ENCODE measurements around the gene LTBP1.

The LTBP1 gene

GRCh38 chr2:33408109-33408508, 461.4 kb downstream of the LTBP1 start:
- Histone ChIP-seq H3K4ac (ENCODE audit: low read depth in 1 of 2, low read length in 2 of 2) (no peak overlapping the region), H3K36me3 (ENCODE audit: control insufficient read depth in 1 of 2, insufficient read depth in 2 of 2, low read depth in 1 of 2, low read length in 2 of 2) (no peaks in the 10 kb centered on the region), H3K23ac (ENCODE audit: low read length in 2 of 2) (no peak overlapping the region), H3K27ac (ENCODE audit: low read length, poor library complexity, severe bottlenecking) (no peak overlapping the region), H4K91ac (ENCODE audit: low read length) (no peak overlapping the region), H2AK5ac (ENCODE audit: low read length, severe bottlenecking) (no peak overlapping the region), H3K14ac (ENCODE audit: low read length in 2 of 2) (no peak overlapping the region), H4K8ac (ENCODE audit: low read length) (no peak overlapping the region), H2BK120ac (ENCODE audit: low read depth, low read length) (no peak overlapping the region), H3K18ac (ENCODE audit: low read depth in 1 of 2, low read length in 2 of 2) (no peak overlapping the region), H3K9ac (ENCODE audit: low read length) (no peak overlapping the region), H3K4me1 (ENCODE audit: control insufficient read depth, insufficient read depth, low read depth, low read length) (peaks cover 5% of the 10 kb centered on the region), H2BK15ac (ENCODE audit: low read depth, poor library complexity, severe bottlenecking) (no peak overlapping the region), H3K79me1 (replicated peaks; ENCODE audit: low read length, poor library complexity, severe bottlenecking) (no peaks in the 10 kb centered on the region), H2AFZ (ENCODE audit: low read depth, low read length) (no peak overlapping the region), H3K4me2 (ENCODE audit: low read length, poor library complexity, severe bottlenecking) (no peak overlapping the region), H3K9me3 (ENCODE audit: control insufficient read depth, low read length) (peaks cover 5% of the 10 kb centered on the region), H3K4me3 (ENCODE audit: insufficient read depth in 1 of 2, low read depth in 1 of 2, low read length in 2 of 2) (no peak overlapping the region), H2BK12ac (ENCODE audit: low read length in 2 of 2) (no peak overlapping the region), H2BK5ac (ENCODE audit: low read depth, low read length, poor library complexity, severe bottlenecking) (no peak overlapping the region), H3K27me3 (ENCODE audit: control insufficient read depth in 1 of 2, insufficient read depth in 1 of 2, low read length in 2 of 2) (no peaks in the 10 kb centered on the region)
- no peak for DNase-seq
- WGBS: 93% methylated on average over 2 of the region's 2 CpGs

- Histone ChIP-seq H3K18ac (ENCODE audit: low read depth in 1 of 2, low read length in 2 of 2) (no peak overlapping the region), H2BK15ac (ENCODE audit: low read depth, poor library complexity, severe bottlenecking) (no peak overlapping the region), H2AFZ (ENCODE audit: low read depth, low read length) (no peak overlapping the region), H3K9ac (ENCODE audit: low read length) (no peak overlapping the region), H2BK12ac (ENCODE audit: low read length in 2 of 2) (peak overlapping the region in 1 of 2 experiments; percentile 71), H2BK120ac (ENCODE audit: low read depth, low read length) (no peak overlapping the region), H4K8ac (ENCODE audit: low read length) (no peak overlapping the region), H3K23ac (ENCODE audit: low read length in 2 of 2) (no peak overlapping the region), H3K4me3 (ENCODE audit: insufficient read depth in 1 of 2, low read depth in 1 of 2, low read length in 2 of 2) (no peak overlapping the region), H3K27ac (ENCODE audit: low read length, poor library complexity, severe bottlenecking) (no peak overlapping the region), H2AK5ac (ENCODE audit: low read length, severe bottlenecking) (no peak overlapping the region), H3K36me3 (ENCODE audit: control insufficient read depth in 1 of 2, insufficient read depth in 2 of 2, low read depth in 1 of 2, low read length in 2 of 2) (no peaks in the 10 kb centered on the region), H3K79me1 (replicated peaks; ENCODE audit: low read length, poor library complexity, severe bottlenecking) (no peaks in the 10 kb centered on the region), H4K91ac (ENCODE audit: low read length) (no peak overlapping the region), H3K4me2 (ENCODE audit: low read length, poor library complexity, severe bottlenecking) (no peak overlapping the region), H3K4ac (ENCODE audit: low read depth in 1 of 2, low read length in 2 of 2) (no peak overlapping the region), H3K14ac (ENCODE audit: low read length in 2 of 2) (no peak overlapping the region), H2BK5ac (ENCODE audit: low read depth, low read length, poor library complexity, severe bottlenecking) (no peak overlapping the region), H3K27me3 (ENCODE audit: control insufficient read depth in 1 of 2, insufficient read depth in 1 of 2, low read length in 2 of 2) (no peaks in the 10 kb centered on the region), H3K9me3 (ENCODE audit: control insufficient read depth, low read length) (peaks cover 5% of the 10 kb centered on the region), H3K4me1 (ENCODE audit: control insufficient read depth, insufficient read depth, low read depth, low read length) (peaks cover 5% of the 10 kb centered on the region)
- DNase-seq: no peak
- no CpG with 5 or more reads among the region's 1 CpG for WGBS
These were observed 462.7 kb downstream of the LTBP1 start for GRCh38 chr2:33409417-33409955.

GRCh38 chr2:33411765-33412164, 465.0 kb downstream of the LTBP1 start:
- Histone ChIP-seq H3K4me2 (ENCODE audit: low read length, poor library complexity, severe bottlenecking) (no peak overlapping the region), H3K27ac (ENCODE audit: low read length, poor library complexity, severe bottlenecking) (peak overlapping the region; percentile 21), H2BK5ac (ENCODE audit: low read depth, low read length, poor library complexity, severe bottlenecking) (no peak overlapping the region), H4K91ac (ENCODE audit: low read length) (no peak overlapping the region), H2AK5ac (ENCODE audit: low read length, severe bottlenecking) (no peak overlapping the region), H3K4me3 (ENCODE audit: insufficient read depth in 1 of 2, low read depth in 1 of 2, low read length in 2 of 2) (no peak overlapping the region), H3K9me3 (ENCODE audit: control insufficient read depth, low read length) (peaks cover 5% of the 10 kb centered on the region), H3K9ac (ENCODE audit: low read length) (no peak overlapping the region), H2BK120ac (ENCODE audit: low read depth, low read length) (no peak overlapping the region), H3K79me1 (replicated peaks; ENCODE audit: low read length, poor library complexity, severe bottlenecking) (no peaks in the 10 kb centered on the region), H3K4me1 (ENCODE audit: control insufficient read depth, insufficient read depth, low read depth, low read length) (peaks cover 3% of the 10 kb centered on the region), H3K4ac (ENCODE audit: low read depth in 1 of 2, low read length in 2 of 2) (no peak overlapping the region), H3K23ac (ENCODE audit: low read length in 2 of 2) (no peak overlapping the region), H3K14ac (ENCODE audit: low read length in 2 of 2) (no peak overlapping the region), H2AFZ (ENCODE audit: low read depth, low read length) (no peak overlapping the region), H3K36me3 (ENCODE audit: control insufficient read depth in 1 of 2, insufficient read depth in 2 of 2, low read depth in 1 of 2, low read length in 2 of 2) (no peaks in the 10 kb centered on the region), H2BK15ac (ENCODE audit: low read depth, poor library complexity, severe bottlenecking) (no peak overlapping the region), H2BK12ac (ENCODE audit: low read length in 2 of 2) (no peak overlapping the region), H4K8ac (ENCODE audit: low read length) (no peak overlapping the region), H3K18ac (ENCODE audit: low read depth in 1 of 2, low read length in 2 of 2) (no peak overlapping the region), H3K27me3 (ENCODE audit: control insufficient read depth in 1 of 2, insufficient read depth in 1 of 2, low read length in 2 of 2) (no peaks in the 10 kb centered on the region)
- 8% methylated on average over 3 of the region's 3 CpGs for WGBS
- DNase-seq: peak; percentile 82

GRCh38 chr2:33412920-33413319, 466.2 kb downstream of the LTBP1 start:
- no peaks in the 10 kb centered on the region for H3K27me3 ChIP-seq (ENCODE audit: control insufficient read depth in 1 of 2, insufficient read depth in 1 of 2, low read length in 2 of 2)
- WGBS: no CpG with 5 or more reads among the region's 1 CpG
- H3K18ac ChIP-seq (ENCODE audit: low read depth in 1 of 2, low read length in 2 of 2): no peak overlapping the region
- no peak overlapping the region for H3K23ac ChIP-seq (ENCODE audit: low read length in 2 of 2)
- H2BK5ac ChIP-seq (ENCODE audit: low read depth, low read length, poor library complexity, severe bottlenecking): no peak overlapping the region
- H3K14ac ChIP-seq (ENCODE audit: low read length in 2 of 2): no peak overlapping the region
- H3K4ac ChIP-seq (ENCODE audit: low read depth in 1 of 2, low read length in 2 of 2): no peak overlapping the region
- peak; percentile 80 for DNase-seq
- no peak overlapping the region for H4K8ac ChIP-seq (ENCODE audit: low read length)
- no peak overlapping the region for H3K27ac ChIP-seq (ENCODE audit: low read length, poor library complexity, severe bottlenecking)
- H3K36me3 ChIP-seq (ENCODE audit: control insufficient read depth in 1 of 2, insufficient read depth in 2 of 2, low read depth in 1 of 2, low read length in 2 of 2): no peaks in the 10 kb centered on the region
- peaks cover 3% of the 10 kb centered on the region for H3K4me1 ChIP-seq (ENCODE audit: control insufficient read depth, insufficient read depth, low read depth, low read length)
- H2BK120ac ChIP-seq (ENCODE audit: low read depth, low read length): no peak overlapping the region
- H4K91ac ChIP-seq (ENCODE audit: low read length): no peak overlapping the region
- H2BK12ac ChIP-seq (ENCODE audit: low read length in 2 of 2): peak overlapping the region in 1 of 2 experiments; percentile 92
- no peak overlapping the region for H3K4me3 ChIP-seq (ENCODE audit: insufficient read depth in 1 of 2, low read depth in 1 of 2, low read length in 2 of 2)
- H3K9me3 ChIP-seq (ENCODE audit: control insufficient read depth, low read length): peaks cover 5% of the 10 kb centered on the region
- H2AFZ ChIP-seq (ENCODE audit: low read depth, low read length): no peak overlapping the region
- H2BK15ac ChIP-seq (ENCODE audit: low read depth, poor library complexity, severe bottlenecking): no peak overlapping the region
- H2AK5ac ChIP-seq (ENCODE audit: low read length, severe bottlenecking): no peak overlapping the region
- no peak overlapping the region for H3K9ac ChIP-seq (ENCODE audit: low read length)
- H3K4me2 ChIP-seq (ENCODE audit: low read length, poor library complexity, severe bottlenecking): no peak overlapping the region
- no peaks in the 10 kb centered on the region for H3K79me1 ChIP-seq (replicated peaks; ENCODE audit: low read length, poor library complexity, severe bottlenecking)
